GM23338 (cell line): ENCODE data around the gene YWHAB. TPM values are rescaled to one million over a fixed set of nuclear protein-coding genes. Genes with fewer than 3 reads are reported as not detected.

Experiments used
- ATAC-seq: fragments of 200-7000 bp; cut with Tn5 transposase; 3 replicates; pipeline ENCODE4 v1.9.1; 2020
- DNase-seq: peaks from one replicate; pipeline ENCODE4 v3.0.0-alpha.2; 2015; ENCODE audit warnings: low spot score
- H2AFZ ChIP-seq: fragments of 200-600 bp; sonication (generic); 2 replicates; pipeline ENCODE4 v1.8.0; 2016; ENCODE audit warnings: antibody characterized with exemption, mild to moderate bottlenecking, moderate library complexity
- H3F3A ChIP-seq: fragments of 200-600 bp; sonication (generic); replicated peaks from 2 replicates; pipeline ENCODE4 v1.8.0; 2017; ENCODE audit warnings: antibody characterized with exemption, mixed run types, low read depth
- H3K27ac ChIP-seq: fragments of 200-600 bp; sonication (generic); 2 replicates; pipeline ENCODE4 v1.6.1; 2016; ENCODE audit warnings: low read depth
- H3K27me3 ChIP-seq: fragments of 200-600 bp; sonication (generic); 2 replicates; pipeline ENCODE4 v1.8.0; 2016; ENCODE audit warnings: mild to moderate bottlenecking, mixed run types, moderate library complexity; ENCODE audit not compliant: insufficient read depth
- H3K36me3 ChIP-seq: fragments of 200-600 bp; sonication (generic); 2 replicates; pipeline ENCODE4 v1.8.0; 2016; ENCODE audit warnings: mild to moderate bottlenecking; ENCODE audit not compliant: insufficient read depth
- H3K4me1 ChIP-seq: fragments of 200-600 bp; sonication (generic); 2 replicates; pipeline ENCODE4 v1.8.0; 2016; ENCODE audit warnings: mild to moderate bottlenecking, moderate library complexity; ENCODE audit not compliant: insufficient read depth
- H3K4me2 ChIP-seq: fragments of 200-600 bp; sonication (generic); 2 replicates; pipeline ENCODE4 v1.7.1; 2017; ENCODE audit warnings: mixed run types
- H3K4me3 ChIP-seq: fragments of 200-600 bp; sonication (generic); 2 replicates; pipeline ENCODE4 v1.6.1; 2016; ENCODE audit warnings: mixed run types
- H3K79me2 ChIP-seq: fragments of 200-600 bp; sonication (generic); replicated peaks from 2 replicates; pipeline ENCODE4 v1.8.0; 2017; ENCODE audit warnings: mild to moderate bottlenecking; ENCODE audit not compliant: insufficient read depth
- H3K9me2 ChIP-seq: fragments of 200-600 bp; sonication (generic); 2 replicates; pipeline ENCODE4 v1.8.0; 2017; ENCODE audit not compliant: insufficient read depth
- H4K20me1 ChIP-seq: fragments of 200-600 bp; sonication (generic); replicated peaks from 2 replicates; pipeline ENCODE4 v1.8.0; 2017; ENCODE audit warnings: mild to moderate bottlenecking; ENCODE audit not compliant: insufficient read depth
- H3K27ac Mint-ChIP-seq: 2 replicates; pipeline ENCODE4 v1.8.0; 2020; ENCODE audit warnings: inconsistent platforms, mild to moderate bottlenecking, moderate library complexity, mixed read lengths
- H3K27me3 Mint-ChIP-seq: 3 replicates; pipeline ENCODE4 v1.8.0; 2022; ENCODE audit warnings: low read depth, mild to moderate bottlenecking, moderate library complexity, mixed read lengths, inconsistent platforms; ENCODE audit not compliant: insufficient read depth, poor library complexity
- H3K36me3 Mint-ChIP-seq: 3 replicates; pipeline ENCODE4 v1.8.0; 2021; ENCODE audit warnings: low read depth, mild to moderate bottlenecking, inconsistent platforms, moderate library complexity, mixed read lengths
- H3K4me1 Mint-ChIP-seq: 3 replicates; pipeline ENCODE4 v1.8.0; 2020; ENCODE audit warnings: mild to moderate bottlenecking, inconsistent platforms, mixed read lengths
- H3K4me3 Mint-ChIP-seq: 3 replicates; pipeline ENCODE4 v1.8.0; 2021; ENCODE audit warnings: moderate library complexity, mild to moderate bottlenecking, inconsistent platforms, mixed read lengths
- H3K9me3 Mint-ChIP-seq: 3 replicates; pipeline ENCODE4 v1.8.0; 2020; ENCODE audit warnings: moderate library complexity, mild to moderate bottlenecking, inconsistent platforms, mixed read lengths
- CREB1 ChIP-seq: fragments of 250-450 bp; sonication (Bioruptor Pico); IDR thresholded peaks from 2 replicates; pipeline ENCODE4 v1.5.0; 2020; ENCODE audit warnings: low read depth, mild to moderate bottlenecking, moderate library complexity
- CTCF ChIP-seq, 2 experiments: fragments of 200-600 bp in 1 of 2; sonication (generic) in 1 of 2; conservative IDR thresholded peaks; 2 replicates each; pipeline versions ENCODE4 v1.5.1 to v1.6.1; 2016 to 2017; ENCODE audit warnings: antibody characterized with exemption in 2 of 2, low read depth in 2 of 2, mild to moderate bottlenecking in 2 of 2, moderate library complexity in 1 of 2
- EZH2 ChIP-seq: fragments of 200-600 bp; sonication (generic); IDR thresholded peaks from one replicate; pipeline ENCODE4 v1.8.0; 2017; ENCODE audit warnings: antibody characterized with exemption, mild to moderate bottlenecking, low read depth; ENCODE audit not compliant: unreplicated experiment
- EZH2phosphoT487 ChIP-seq: fragments of 200-600 bp; sonication (generic); IDR thresholded peaks from one replicate; pipeline ENCODE4 v1.8.1; 2018; ENCODE audit warnings: antibody characterized with exemption; ENCODE audit not compliant: unreplicated experiment
- JUNB ChIP-seq: IDR thresholded peaks from one replicate; pipeline ENCODE4 v1.6.1; 2016; ENCODE audit warnings: antibody characterized with exemption; ENCODE audit not compliant: unreplicated experiment
- NANOG ChIP-seq: IDR thresholded peaks from 2 replicates; pipeline ENCODE4 v1.6.1; 2016; ENCODE audit warnings: antibody characterized with exemption, borderline replicate concordance
- POLR2AphosphoS5 ChIP-seq: IDR thresholded peaks from 2 replicates; pipeline ENCODE4 v1.6.1; 2016; ENCODE audit warnings: antibody characterized with exemption, low read depth
- REST ChIP-seq: IDR thresholded peaks from one replicate; pipeline ENCODE4 v1.6.1; 2018; ENCODE audit warnings: antibody characterized with exemption; ENCODE audit not compliant: unreplicated experiment
- STAT1 ChIP-seq: IDR thresholded peaks from one replicate; pipeline ENCODE4 v1.6.1; 2016; ENCODE audit warnings: antibody characterized with exemption; ENCODE audit not compliant: unreplicated experiment
- ZNF114 ChIP-seq: fragments of 250-450 bp; sonication (Bioruptor Pico); IDR thresholded peaks from 2 replicates; pipeline ENCODE4 v1.5.0; 2020; ENCODE audit warnings: mild to moderate bottlenecking, moderate library complexity
- ZNF331 ChIP-seq: fragments of 250-450 bp; sonication (Bioruptor Pico); IDR thresholded peaks from 2 replicates; pipeline ENCODE4 v1.5.0; 2020; ENCODE audit warnings: low read depth, mild to moderate bottlenecking, moderate library complexity
- ZNF462 ChIP-seq: fragments of 250-450 bp; sonication (Bioruptor Pico); IDR thresholded peaks from 2 replicates; pipeline ENCODE4 v1.5.0; 2020; ENCODE audit warnings: mild to moderate bottlenecking, moderate library complexity
- polyA plus RNA-seq: library from polyadenylated mRNA; unstranded; fragments of >200 nt; fragmentation: Nextera tagmentation; extraction: Ambion mirVana; gene quantifications from 2 replicates; pipeline ENCODE4 v1.2.1, GENCODE V29; 2016
- total RNA-seq: library from RNA; depleted of rRNA; stranded (reverse); fragments of >200 nt; shearing (Covaris generic); gene quantifications from 2 replicates; pipeline ENCODE4 v1.2.3, GENCODE V29; 2014

YWHAB gene
- total and polyA plus RNA-seq, 2 experiments from 2014 or later, result 121 to 519 TPM

- no peak for TF ChIP-seq CTCF (conservative IDR thresholded peaks at IDR 0.05; ENCODE audit: low read depth in 2 of 2)
Measured at GRCh38 chr20:44912189-44912588, 26.7 kb downstream of the YWHAB start (continued).

GRCh38 chr20:44914924-44915323 lies 29.4 kb downstream of the YWHAB start:
- Histone ChIP-seq H3K27me3 (no peaks in the 10 kb centered on the region), H3K9me2 (no peaks in the 10 kb centered on the region), H3K79me2 (peaks cover 6% of the 10 kb centered on the region; the same call in 1 of the 2 replicates), H2AFZ (no peak overlapping the region), H3K4me1 (peaks cover 3% of the 10 kb centered on the region; the same call in 1 of the 2 replicates), H3K4me3 (no peak overlapping the region), H3K36me3 (peaks cover 29% of the 10 kb centered on the region), H3F3A (no peaks in the 10 kb centered on the region), H3K4me2 (no peak overlapping the region), H3K27ac (no peak overlapping the region), H4K20me1 (peaks cover 19% of the 10 kb centered on the region; the same call in 1 of the 2 replicates)
- Mint-ChIP-seq H3K27ac (no peak overlapping the region), H3K4me3 (no peak overlapping the region), H3K4me1 (peaks cover 13% of the 10 kb centered on the region), H3K9me3 (no peaks in the 10 kb centered on the region; the same call in 2 of the 3 replicates), H3K36me3 (peaks cover 67% of the 10 kb centered on the region), H3K27me3 (no peaks in the 10 kb centered on the region)
- DNase-seq (no peak), ATAC-seq (no peak)
- TF ChIP-seq ZNF114 (no peak), REST (no peak), ZNF462 (CRISPR knock-in tag) (no peak), STAT1 (no peak), NANOG (no peak), ZNF331 (CRISPR knock-in tag) (no peak), EZH2phosphoT487 (no peak), CTCF (conservative IDR thresholded peaks at IDR 0.05; ENCODE audit: low read depth in 2 of 2) (no peak), POLR2AphosphoS5 (no peak), JUNB (no peak), CREB1 (CRISPR knock-in tag) (no peak), EZH2 (no peak)
